NCI-H774 (cell line): ENCODE measurements around the gene ARAF.
"Not testable (repeated sequence)": the region's sequence is repeated elsewhere in the genome, so short reads cannot be mapped to it uniquely, and the experiment has no call there.

Source experiments
- DNase-seq: peaks from one replicate; lab custom pipeline; 2025; lab: John Stamatoyannopoulos, UW

ARAF gene

GRCh38 chrX:47560934-47561658, at the start of gene ARAF:
Gene ARAF (plus strand): TSS chrX:47561205. CDS start chrX:47562968, 1,763 bp downstream.
- peak; percentile 92 for DNase-seq

- DNase-seq = not testable (repeated sequence)
Measured at GRCh38 chrX:47512383-47512782, 48.6 kb upstream of the ARAF start.

- DNase-seq = not testable (repeated sequence)
Measured at GRCh38 chrX:47513034-47513965, 47.7 kb upstream of the ARAF start.

DNA sequence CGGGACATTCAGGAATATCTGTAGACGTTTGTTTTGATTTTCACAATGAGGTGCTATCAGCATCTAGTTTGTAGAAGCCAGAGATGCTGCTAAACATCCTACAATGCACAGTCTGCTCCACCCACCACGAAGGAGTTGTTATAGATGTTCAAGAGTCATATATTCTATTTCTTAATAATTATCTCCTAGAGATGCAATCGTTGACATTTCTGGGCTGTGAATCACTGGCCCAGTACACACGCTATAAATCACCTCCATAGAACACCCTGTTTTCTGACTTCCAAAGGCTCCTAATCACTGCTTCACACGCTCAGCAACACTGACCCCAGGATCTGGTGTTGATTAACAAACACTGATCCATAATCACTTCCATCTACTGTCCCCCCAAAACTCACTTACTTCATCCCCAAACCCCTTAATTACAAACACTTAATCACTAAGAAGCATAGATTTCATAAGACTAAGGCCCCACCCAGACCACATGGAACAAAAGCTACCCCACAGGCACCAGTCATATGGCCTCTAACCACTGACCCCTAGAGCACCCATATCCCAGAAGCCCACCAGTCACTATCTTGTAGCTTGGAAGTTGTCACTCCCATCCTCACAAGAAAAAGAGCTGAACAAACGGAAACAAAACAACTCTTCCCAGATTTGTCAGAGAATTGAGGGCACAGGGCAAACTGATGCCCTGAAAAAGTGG, 46.3 kb upstream of the ARAF start:
- no peak for DNase-seq

DNA sequence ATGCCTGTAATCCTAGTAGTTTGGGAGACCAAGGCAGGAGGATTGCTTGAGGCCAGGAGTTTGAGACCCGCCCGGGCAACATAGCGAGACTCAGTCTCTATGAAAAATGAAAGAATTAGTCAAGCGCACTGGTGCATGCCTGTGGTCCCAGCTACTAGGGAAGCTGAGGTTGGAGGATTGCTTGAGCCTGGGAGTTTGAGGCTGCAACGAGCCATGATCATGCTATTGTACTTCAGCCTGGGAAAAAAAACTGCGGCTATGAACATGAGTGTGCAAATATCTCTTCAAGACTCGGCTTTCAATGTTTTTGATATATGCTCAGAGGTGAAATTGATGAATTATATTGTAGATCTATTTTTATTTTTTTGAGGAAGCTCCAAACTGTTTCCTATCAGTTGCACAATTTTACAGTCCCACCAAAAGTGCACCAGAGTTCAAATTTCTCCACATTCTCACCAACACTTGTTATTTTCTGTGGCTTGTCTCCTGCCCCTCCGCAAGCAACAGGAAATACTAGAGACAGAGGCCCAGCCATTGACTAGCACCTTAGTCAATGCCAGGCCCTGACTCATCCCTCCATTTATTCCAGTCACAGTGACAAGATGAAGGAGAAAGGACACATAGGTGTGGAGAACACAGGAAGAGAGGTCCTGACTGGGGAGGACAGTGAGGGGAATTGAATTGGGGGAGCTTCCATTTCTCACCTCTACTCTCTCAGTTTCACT, 44.9 kb upstream of the ARAF start:
- DNase-seq = no peak

DNA sequence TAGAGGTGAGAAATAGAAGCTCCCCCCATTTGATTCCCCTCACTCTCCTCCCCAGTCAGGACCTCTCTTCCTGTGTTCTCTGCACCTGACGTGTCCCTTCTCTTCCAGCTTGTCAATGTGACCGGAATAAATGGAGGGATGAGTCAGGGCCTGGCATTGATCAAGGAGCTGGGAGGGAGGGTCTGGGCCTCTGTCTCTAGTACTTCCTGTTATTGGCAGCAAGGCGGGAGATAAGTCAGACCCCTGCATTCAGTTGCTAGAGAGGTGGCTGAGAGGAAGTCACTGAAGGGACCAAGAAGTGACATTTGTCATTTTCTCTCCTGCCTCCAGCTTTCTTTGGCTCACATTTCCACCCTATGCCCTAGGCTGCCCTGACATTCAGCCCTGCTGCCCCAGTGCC, 42.9 kb upstream of the ARAF start:
- DNase-seq = no peak

DNA sequence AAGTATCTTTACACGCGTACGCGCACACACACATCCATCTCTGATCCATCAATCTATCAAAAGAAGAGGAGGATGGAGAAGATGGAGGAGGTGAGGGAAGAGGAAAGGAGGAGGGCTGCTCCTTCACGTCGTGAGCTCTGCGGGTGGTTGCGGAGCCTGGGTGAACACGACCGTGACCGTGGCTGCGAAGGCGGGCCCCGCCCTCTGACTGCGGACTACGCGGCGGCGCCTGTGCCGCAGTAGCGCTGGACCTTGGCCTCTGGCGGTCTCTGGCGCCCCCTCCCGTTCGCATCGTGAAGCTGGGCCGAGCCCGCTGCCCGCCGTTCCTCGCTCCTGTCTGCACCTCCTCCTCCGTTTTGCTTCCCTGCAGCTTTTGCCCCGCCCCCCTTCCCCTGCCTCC, 37.7 kb upstream of the ARAF start:
- DNase-seq = peak; percentile 66

DNA sequence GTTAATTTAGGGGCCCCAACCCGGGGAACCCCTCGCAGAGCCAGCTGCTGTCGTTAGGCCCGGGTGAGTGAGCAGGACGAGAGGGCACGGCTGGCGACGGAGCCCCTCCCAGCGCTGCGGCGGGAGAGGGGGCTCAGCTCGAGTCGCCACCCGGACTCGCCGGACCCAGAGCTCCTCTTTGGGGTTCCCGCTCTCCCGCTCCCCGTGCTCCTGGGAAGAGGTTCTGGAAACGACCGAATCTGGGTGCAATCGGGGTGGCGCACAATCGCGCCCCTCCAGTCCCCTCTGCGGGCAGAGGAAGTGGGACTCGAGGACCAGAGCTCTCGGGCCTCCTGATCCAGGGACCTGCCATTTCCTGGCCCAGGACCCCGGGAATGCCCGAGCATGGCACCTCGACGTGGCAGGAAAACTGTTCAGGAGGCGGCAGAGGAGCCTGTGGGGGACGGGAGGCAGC, 37.3 kb upstream of the ARAF start:
- DNase-seq = no peak

- DNase-seq = no peak
Measured at GRCh38 chrX:47529548-47529947, 31.5 kb upstream of the ARAF start.

- DNase-seq = no peak
Measured at GRCh38 chrX:47530049-47530448, 31.0 kb upstream of the ARAF start.

DNA sequence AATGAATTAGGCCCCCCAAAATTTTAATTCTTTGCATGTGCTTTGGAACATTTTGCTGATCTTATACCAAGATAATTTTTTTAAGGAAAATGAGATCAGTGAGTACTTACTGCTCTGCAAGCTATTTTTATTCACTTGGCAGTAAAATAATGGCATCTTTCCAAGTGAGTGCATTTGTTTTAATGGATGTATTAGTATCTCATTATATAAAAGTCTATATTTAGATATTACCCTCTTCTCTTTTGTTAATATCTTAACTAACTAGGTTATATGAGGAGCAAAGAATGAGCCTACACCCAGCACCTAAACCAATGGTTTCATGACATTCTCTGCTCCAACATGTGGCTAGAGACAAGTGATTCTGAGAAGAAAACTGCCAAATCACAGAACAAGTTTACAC, 21.1 kb upstream of the ARAF start:
- DNase-seq = no peak

DNA sequence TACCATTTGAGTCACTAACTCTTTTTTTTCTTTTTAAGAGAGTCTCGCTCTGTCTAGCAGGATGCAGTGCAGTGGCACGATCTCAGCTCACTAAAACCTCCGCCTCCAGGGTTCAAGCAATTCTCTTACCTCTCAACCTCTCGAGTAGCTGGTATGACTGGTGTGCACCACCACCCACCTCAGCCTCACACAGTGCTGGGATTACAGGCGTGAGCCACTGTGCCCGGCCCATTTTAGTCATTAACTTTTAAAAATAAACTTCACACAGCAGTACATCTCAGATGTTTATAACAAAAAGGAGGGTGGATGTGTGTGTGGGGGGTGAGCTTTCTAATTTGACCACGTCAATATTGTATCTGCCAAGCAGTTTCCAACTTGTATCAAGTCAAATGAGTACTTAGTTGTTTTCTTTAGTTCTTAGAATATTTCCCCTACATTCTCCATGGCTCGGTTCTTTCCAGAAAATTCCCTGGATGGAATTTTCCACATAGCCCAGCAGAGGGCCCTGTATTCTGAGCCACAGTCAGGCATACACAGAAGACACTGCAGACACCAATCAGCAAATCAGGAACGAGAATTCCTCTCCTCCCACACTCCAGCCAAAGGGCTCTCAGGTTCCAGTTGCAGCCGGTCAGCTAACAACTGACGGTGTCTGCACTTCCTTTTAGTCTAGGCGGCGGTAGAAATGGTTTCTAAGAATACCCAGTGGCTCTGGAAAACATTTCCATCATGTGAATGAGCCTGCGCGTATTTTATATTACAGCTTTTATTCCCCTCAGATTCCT, 20.1 kb upstream of the ARAF start:
- DNase-seq = peak; percentile 67

DNA sequence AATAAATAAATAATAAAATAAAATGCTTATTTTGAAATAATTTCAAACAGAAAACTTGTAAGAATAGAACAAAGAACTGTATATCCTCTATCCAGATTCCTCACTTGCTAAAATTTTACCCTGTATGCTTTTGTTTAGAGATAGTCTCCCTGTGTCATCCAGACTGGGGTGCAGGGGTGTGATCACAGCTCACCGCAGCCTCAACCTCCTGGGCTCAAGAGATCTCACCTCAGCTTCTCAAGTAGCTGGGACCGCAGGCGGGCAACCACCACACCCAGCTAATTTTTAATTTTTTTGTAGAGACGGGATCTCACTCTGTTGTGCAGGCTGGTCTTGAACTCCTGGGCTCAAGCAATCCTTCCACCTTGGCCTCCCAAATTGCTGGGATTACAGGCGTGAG, 17.5 kb upstream of the ARAF start:
- no peak for DNase-seq

DNA sequence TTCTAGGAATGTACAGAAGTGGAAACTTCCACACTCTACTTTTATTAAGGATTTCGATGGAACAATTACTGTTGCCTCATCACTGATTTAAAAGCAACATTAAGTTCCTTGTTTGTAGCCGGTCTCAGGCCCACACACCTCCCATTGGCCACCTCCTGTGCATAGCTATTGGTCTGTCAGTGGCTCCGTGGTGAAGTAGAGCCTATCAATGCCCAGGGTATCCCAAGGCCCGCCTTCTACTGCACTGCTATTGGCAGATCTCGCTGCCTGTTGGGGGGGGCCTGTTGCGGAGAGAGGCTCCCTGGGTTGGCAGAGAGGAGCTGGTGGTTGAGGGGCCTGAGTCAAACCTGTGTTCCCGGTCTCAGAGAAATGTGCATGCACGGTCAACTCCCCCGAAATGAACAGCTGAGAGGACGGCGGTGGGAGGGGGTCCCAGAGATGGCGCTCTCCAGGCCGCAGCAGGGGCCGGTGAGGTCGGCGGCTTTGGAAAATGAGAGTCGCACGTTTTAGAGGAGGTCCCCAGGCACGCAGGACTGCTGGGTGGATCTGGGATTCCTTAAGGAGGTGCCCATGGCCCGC, 4.9 kb upstream of the ARAF start:
- peak; percentile 66 for DNase-seq

DNA sequence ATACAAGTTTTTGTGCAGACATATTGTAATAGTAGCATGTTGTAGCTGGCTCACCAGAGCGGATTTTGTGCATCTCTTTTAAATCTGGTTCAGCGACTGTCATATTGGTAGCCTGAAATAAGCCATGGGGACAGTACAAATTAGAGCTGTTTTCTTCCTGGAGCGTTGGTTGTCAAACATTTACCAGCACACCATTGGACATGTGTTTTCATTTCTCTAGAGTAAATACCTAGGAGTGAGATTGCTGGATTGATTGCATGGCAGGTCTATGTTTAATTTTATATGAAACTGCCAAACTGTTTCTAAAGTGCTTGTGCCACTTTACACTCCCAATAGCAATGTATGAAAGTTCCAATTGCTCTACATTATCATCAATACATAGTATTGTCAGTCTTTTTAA, 2.6 kb upstream of the ARAF start:
- DNase-seq = no peak

GRCh38 chrX:47560179-47560933, 649 bp upstream of the ARAF start:
- DNase-seq = no peak

GRCh38 chrX:47561659-47562151, 700 bp downstream of the ARAF start:
- no peak for DNase-seq

- no peak for DNase-seq
Measured at GRCh38 chrX:47562615-47563243, 1.7 kb downstream of the ARAF start.

GRCh38 chrX:47563801-47564315, 2.9 kb downstream of the ARAF start:
- DNase-seq = no peak
